Measurements from ENCODE around the gene OR13J1.

Gene OR13J1

DNA sequence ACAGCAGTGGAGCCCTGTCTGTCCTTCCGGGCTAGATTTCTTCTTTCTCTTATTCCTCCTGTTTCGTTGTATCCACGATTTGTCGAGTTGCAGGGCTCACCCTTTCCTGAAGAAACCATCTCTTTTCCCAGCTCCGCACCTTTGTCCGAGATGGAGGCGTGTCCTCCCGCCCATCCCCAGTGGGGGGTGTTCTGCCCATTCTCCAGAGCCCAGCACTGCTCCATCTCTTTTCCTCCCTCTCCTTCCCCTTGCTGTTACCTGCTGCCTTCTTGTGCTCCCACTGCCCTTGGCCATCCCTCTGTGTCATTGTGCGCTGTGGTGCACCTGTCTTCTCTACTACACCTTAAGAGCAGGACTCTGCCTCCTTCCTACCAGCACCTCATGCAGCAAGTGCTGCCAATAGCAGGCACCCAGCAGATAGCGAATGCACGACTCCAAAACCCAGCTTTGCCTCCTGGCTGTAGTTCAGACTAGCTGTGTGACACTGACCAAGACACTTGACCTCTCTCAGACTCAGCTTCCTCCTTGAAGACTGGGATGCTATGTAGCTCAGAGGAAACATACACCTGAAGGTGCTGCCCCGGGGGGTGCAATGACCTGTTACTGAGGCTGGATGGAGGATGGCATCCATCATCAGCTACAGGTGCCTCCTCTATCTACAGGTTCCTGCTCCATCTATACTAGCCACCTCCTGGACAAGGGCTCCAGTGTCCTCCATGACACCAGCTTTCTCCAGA lies 8.9 kb downstream of the OR13J1 start:
- in situ Hi-C loops (cut with MboI; ENCODE audit: low sequenced_read_pairs): no loop called here

GRCh38 chr9:35859990-35860339 lies 10.2 kb downstream of the OR13J1 start:
- in situ Hi-C loops (cut with MboI; ENCODE audit: low sequenced_read_pairs): no loop called here

DNA sequence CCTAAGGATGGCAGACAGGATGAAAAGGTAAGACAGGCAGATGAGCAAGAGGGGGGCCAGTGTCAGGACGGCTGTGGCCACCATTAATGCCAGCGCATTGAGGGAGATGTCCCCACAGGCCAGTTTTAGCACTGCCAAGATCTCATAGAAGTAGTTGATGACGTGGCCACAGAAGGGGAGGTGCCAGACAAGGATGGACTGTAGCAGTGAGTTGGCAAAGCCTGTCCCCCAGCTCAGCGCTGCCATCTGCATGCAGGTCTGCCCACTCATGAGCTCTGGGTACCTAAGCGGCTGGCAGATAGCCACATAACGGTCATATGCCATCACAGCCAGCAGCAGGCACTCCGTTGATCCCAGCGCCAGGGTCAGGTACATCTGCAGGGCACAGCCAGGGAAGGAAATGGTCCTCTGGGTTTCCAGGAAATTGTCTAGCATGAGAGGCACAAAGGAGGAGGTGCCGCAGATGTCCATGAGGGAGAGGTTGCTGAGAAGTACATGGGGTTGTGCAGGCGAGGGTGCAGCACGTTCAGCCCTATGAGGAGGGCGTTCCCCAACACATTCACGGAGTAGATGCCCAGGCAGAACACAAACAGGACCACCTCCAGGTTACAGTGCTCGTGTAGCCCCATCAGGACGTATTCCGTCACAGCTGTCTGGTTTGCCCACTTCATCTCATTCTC lies 10.8 kb downstream of the OR13J1 start:
- in situ Hi-C loops (cut with MboI; ENCODE audit: low sequenced_read_pairs): no loop called here

- in situ Hi-C loops (cut with MboI; ENCODE audit: low sequenced_read_pairs): no loop called here
These were observed 11.7 kb downstream of the OR13J1 start for GRCh38 chr9:35858458-35858857.

DNA sequence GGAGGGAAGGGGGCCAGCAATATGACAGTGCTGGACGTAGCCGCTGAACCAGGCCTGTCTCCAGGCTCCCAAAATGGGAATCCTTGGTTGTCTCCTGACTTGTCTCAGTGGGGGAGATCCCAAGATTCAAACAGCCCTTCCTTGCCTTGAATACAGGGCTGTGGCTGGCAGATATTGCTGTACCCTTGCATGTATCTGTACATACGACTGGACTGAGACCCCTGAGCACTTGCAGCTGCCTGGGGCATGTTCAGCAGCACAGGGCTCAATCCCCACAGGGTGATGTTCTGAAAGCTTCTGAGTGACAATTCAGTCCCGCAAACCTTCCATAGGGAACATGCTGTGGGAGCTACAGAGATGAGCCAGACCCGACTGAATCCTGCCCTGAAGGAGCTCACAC lies 13.3 kb downstream of the OR13J1 start:
- in situ Hi-C loops (cut with MboI; ENCODE audit: low sequenced_read_pairs): no loop called here

GRCh38 chr9:35856206-35856605 lies 14.0 kb downstream of the OR13J1 start:
- in situ Hi-C loops (cut with MboI; ENCODE audit: low sequenced_read_pairs): no loop called here

- in situ Hi-C loops (cut with MboI; ENCODE audit: low sequenced_read_pairs): no loop called here
These were observed 16.0 kb downstream of the OR13J1 start for GRCh38 chr9:35854091-35854762.

- in situ Hi-C loops (cut with MboI; ENCODE audit: low sequenced_read_pairs): no loop called here
These were observed 17.0 kb downstream of the OR13J1 start for GRCh38 chr9:35852876-35853865.

GRCh38 chr9:35852267-35852815 lies 17.9 kb downstream of the OR13J1 start:
- in situ Hi-C loops (cut with MboI; ENCODE audit: low sequenced_read_pairs): no loop called here

- in situ Hi-C loops (cut with MboI; ENCODE audit: low sequenced_read_pairs): no loop called here
These were observed 22.2 kb downstream of the OR13J1 start for GRCh38 chr9:35847792-35848572.

DNA sequence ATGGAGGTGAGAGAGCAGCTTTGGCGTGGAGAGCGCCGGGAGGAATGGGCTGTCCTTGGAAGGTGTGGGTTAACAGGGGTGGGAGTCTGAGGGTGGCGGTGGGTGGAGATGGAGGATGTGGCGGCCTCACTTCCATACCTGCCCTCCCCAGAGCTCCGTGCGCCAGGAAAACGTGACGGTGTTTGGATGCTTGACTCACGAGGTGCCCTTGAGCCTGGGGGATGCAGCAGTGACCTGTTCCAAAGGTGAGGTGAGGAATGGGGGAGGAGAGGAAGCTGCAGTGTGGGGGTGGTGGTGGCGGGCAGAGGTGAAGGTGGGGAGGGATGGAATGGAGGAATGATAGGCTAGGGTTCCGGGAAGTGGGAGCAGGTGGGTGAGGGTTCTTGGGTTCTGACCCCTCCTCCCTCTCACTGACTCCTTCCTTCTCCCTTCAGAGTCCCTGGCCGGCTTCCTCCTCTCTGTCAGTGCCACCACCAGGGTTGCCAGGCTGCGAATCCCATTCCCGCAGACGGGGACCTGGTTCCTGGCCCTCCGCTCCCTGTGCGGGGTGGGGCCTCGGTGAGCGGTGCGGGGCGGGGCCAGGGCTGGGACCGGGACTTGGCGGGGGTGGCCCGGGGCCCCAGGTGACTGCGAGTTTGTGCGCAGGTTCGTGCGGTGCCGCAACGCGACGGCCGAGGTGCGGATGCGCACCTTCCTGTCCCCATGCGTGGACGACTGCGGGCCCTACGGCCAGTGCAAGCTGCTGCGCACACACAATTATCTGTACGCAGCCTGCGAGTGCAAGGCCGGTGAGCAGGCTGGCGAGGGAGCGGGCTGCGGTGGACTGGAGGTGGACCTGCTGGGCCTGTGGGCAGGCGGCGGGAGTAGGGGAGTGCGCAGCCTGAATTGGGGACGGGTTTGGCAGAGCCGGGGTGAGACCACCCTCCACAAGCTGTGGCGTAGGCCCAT lies 24.1 kb downstream of the OR13J1 start:
- in situ Hi-C loops (cut with MboI; ENCODE audit: low sequenced_read_pairs): no loop called here

DNA sequence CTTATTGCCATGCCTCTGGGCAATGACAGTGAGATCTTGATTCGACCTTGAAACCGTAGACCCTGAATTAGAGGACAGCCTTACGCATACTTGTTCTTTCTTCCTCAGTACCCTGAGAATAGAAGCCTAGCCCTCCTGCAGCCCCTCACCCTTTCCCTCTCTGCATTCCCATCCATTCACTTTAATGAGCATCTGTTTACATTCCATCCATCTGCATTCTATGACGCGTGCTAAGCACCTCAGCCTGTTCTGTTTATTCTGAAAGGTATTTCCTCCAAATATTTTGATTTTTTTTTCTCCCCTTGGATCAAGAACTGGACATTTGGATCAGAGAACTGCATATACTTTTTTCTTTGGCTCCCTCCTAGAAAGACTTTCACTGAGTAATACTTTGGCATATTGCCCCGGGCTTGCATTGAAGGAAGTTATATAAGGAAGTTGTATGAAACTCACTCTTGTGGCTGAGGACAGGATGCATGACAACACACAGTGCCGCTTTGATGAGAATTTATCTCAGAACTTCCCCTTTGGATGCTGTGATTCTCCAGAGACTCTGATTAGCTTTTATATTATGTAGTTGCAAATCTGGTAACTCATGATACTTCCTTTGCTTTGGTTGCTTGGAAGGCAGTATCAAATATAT lies 25.5 kb downstream of the OR13J1 start:
- in situ Hi-C loops (cut with MboI; ENCODE audit: low sequenced_read_pairs): no loop called here

DNA sequence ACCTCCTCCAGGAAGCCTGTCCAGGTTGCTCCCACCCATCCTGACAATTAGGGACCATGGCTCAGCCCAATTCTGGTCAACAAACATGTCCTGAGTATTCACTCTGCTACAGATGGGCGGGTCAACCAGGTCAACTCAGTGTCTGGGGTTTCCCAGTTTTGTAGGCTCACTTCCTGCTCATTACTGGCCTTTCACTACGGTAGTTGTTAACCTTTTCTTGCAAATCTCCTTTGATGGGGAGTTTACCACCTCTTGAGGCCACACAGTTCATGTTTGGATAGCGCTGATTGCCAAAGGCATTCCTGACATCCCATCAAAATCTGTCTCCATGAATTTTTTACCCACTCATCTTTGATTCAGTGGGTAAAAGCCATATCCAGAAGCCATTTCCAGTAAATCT lies 27.4 kb downstream of the OR13J1 start:
- in situ Hi-C loops (cut with MboI; ENCODE audit: low sequenced_read_pairs): no loop called here

DNA sequence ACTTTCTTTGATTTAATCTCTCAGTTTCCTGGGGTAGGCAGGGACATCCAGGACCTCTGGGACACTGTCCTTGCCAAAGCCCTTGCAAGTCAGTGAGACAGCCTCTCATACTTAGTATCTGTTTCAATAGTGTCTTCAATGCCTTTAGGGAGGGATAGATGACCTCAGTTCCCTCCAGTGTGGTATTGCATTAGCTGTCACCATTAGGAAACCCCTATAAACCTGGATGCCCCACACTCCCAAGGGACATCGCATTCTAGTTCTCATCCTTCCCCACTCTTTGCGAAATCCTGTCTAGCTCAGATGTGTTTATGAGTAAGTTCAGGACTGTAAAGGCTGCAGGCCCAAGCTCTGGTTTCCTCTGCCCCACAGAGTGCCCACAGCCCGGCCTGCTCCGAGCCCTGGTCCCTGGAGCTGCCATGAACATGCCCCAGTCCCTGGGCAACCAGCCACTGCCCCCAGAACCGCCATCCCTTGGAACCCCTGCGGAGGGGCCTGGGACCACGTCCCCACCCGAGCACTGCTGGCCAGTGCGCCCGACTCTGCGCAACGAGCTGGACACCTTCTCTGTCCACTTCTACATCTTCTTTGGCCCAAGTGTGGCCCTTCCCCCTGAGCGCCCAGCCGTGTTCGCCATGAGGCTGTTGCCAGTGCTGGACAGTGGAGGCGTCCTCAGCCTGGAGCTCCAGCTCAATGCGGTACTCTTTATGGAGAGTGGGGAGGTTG lies 28.0 kb downstream of the OR13J1 start:
- in situ Hi-C loops (cut with MboI; ENCODE audit: low sequenced_read_pairs): no loop called here

DNA sequence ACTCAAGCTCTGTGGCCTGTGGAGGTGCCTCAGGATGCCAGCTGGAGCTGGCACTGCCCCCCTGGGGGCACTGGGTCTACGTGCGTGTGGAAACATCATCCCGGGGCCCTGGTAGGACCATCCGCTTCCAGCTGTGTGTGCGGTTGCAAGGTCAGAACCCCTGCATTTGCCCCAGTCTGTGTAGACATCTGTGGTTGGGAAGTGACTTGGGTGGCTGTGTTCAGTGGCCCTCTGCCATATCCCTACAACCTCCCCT lies 28.6 kb downstream of the OR13J1 start:
- in situ Hi-C loops (cut with MboI; ENCODE audit: low sequenced_read_pairs): no loop called here

GRCh38 chr9:35840881-35841644 lies 29.1 kb downstream of the OR13J1 start:
- in situ Hi-C loops (cut with MboI; ENCODE audit: low sequenced_read_pairs): no loop called here

DNA sequence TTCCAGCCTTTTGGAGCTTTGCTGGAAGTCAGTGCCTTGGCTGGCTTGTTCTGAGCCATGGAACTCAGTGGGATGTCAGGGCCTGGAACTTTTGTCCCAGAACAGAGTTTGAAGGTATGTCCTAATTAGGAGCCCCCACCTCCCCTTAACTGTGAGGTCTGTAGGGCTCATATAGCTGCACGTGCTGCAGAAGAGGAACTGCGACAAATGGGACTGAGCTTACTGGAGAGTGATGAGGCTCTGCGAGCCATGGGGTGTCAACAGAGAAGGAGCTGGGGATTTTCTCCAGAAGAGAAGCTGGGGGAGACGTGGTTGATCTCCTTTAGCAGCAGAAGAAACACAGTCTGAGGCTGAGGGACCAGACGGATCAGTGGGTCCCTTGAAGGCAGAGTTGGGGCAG lies 30.3 kb downstream of the OR13J1 start:
- in situ Hi-C loops (cut with MboI; ENCODE audit: low sequenced_read_pairs): no loop called here

Measured in HL-60/S4 (cell line).